Measurements from ENCODE around the gene GPC5. TPM values are rescaled to one million over a fixed set of nuclear protein-coding genes. Genes with fewer than 3 reads are reported as not detected.

The GPC5 gene
- total RNA-seq, 1 experiment from 2014 or later, result 0.07 TPM

GRCh38 chr13:91533354-91533753 lies 134.9 kb downstream of the GPC5 start:
- DNase-seq (ENCODE audit: extremely low read depth, low read depth), result no peak

GRCh38 chr13:91534996-91535395 lies 136.6 kb downstream of the GPC5 start:
- DNase-seq (ENCODE audit: extremely low read depth, low read depth), result no peak

- no peak for DNase-seq (ENCODE audit: extremely low read depth, low read depth)
These were observed 139.0 kb downstream of the GPC5 start for GRCh38 chr13:91537376-91537775.

- DNase-seq (ENCODE audit: extremely low read depth, low read depth), result no peak
These were observed 141.1 kb downstream of the GPC5 start for GRCh38 chr13:91539286-91540157.

- DNase-seq (ENCODE audit: extremely low read depth, low read depth), result no peak
These were observed 141.8 kb downstream of the GPC5 start for GRCh38 chr13:91540158-91540736.

- DNase-seq (ENCODE audit: extremely low read depth, low read depth), result no peak
These were observed 146.3 kb downstream of the GPC5 start for GRCh38 chr13:91544723-91545122.

- DNase-seq (ENCODE audit: extremely low read depth, low read depth), result no peak
These were observed 148.5 kb downstream of the GPC5 start for GRCh38 chr13:91546900-91547299.

- no peak for DNase-seq (ENCODE audit: extremely low read depth, low read depth)
These were observed 155.2 kb downstream of the GPC5 start for GRCh38 chr13:91553584-91553983.

GRCh38 chr13:91554101-91554500 lies 155.7 kb downstream of the GPC5 start:
- DNase-seq (ENCODE audit: extremely low read depth, low read depth), result no peak

- DNase-seq (ENCODE audit: extremely low read depth, low read depth), result no peak
These were observed 159.1 kb downstream of the GPC5 start for GRCh38 chr13:91557328-91558090.

GRCh38 chr13:91563799-91564198 lies 165.4 kb downstream of the GPC5 start:
- no peak for DNase-seq (ENCODE audit: extremely low read depth, low read depth)

- DNase-seq (ENCODE audit: extremely low read depth, low read depth), result no peak
These were observed 166.0 kb downstream of the GPC5 start for GRCh38 chr13:91564396-91564795.

GRCh38 chr13:91565296-91565695 lies 166.9 kb downstream of the GPC5 start:
- no peak for DNase-seq (ENCODE audit: extremely low read depth, low read depth)

GRCh38 chr13:91567485-91568207 lies 169.2 kb downstream of the GPC5 start:
- no peak for DNase-seq (ENCODE audit: extremely low read depth, low read depth)

GRCh38 chr13:91571681-91572080 lies 173.3 kb downstream of the GPC5 start:
- DNase-seq (ENCODE audit: extremely low read depth, low read depth), result no peak

GRCh38 chr13:91572439-91572838 lies 174.0 kb downstream of the GPC5 start:
- DNase-seq (ENCODE audit: extremely low read depth, low read depth), result no peak

GRCh38 chr13:91572944-91573598 lies 174.7 kb downstream of the GPC5 start:
- no peak for DNase-seq (ENCODE audit: extremely low read depth, low read depth)

GRCh38 chr13:91574766-91575165 lies 176.3 kb downstream of the GPC5 start:
- no peak for DNase-seq (ENCODE audit: extremely low read depth, low read depth)

- no peak for DNase-seq (ENCODE audit: extremely low read depth, low read depth)
These were observed 178.2 kb downstream of the GPC5 start for GRCh38 chr13:91576590-91576989.

- no peak for DNase-seq (ENCODE audit: extremely low read depth, low read depth)
These were observed 180.9 kb downstream of the GPC5 start for GRCh38 chr13:91579320-91579719.
